ENCODE measurements around the gene PINLYP. TPM values are rescaled to one million over a fixed set of nuclear protein-coding genes. Genes with fewer than 3 reads are reported as not detected.

Gene PINLYP
- total RNA-seq, 1 experiment from 2014 or later: 11.9 TPM

DNA sequence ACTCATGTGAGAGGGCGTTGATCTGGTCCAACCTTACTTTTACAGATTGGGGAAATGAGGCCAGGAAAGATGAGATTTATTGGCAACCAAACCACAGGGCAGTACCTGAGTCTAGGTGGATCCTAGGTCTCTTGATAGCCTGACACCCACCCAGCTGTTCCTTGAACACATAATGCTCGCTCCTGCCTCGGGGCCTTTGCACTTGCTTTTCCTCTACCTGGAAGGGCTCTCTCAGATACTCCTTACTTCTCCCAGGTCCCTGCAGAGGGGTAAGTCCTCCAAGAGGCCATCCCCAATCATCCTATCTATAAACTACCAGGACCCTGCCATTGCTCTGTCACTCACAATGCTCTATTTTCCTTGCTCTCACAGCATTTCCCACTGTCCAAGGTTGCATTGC lies 35.2 kb upstream of the PINLYP start:
- Histone ChIP-seq H3K79me1 (ENCODE audit: insufficient read depth, low read depth, low read length, poor library complexity, severe bottlenecking) (no peaks in the 10 kb centered on the region), H2BK12ac (ENCODE audit: insufficient read length, low read depth, low read length) (no peak overlapping the region), H3K4ac (ENCODE audit: low read depth, low read length) (no peak overlapping the region), H2AK5ac (ENCODE audit: insufficient read length, low read length) (no peak overlapping the region), H4K8ac (replicated peaks; ENCODE audit: insufficient read length, low read depth, low read length) (no peak overlapping the region), H4K20me1 (ENCODE audit: control insufficient read depth, insufficient read depth, insufficient read length) (no peaks in the 10 kb centered on the region), H2AFZ (ENCODE audit: low read length) (no peak overlapping the region), H4K5ac (ENCODE audit: insufficient read length, low read depth, low read length) (no peak overlapping the region), H3K9me3 (ENCODE audit: control insufficient read depth, low read depth, low read length) (no peaks in the 10 kb centered on the region), H3K23ac (ENCODE audit: insufficient read length, low read depth, low read length) (no peak overlapping the region), H3K4me2 (ENCODE audit: insufficient read depth, insufficient read length, low read length) (no peak overlapping the region), H2BK15ac (ENCODE audit: low read depth, low read length) (no peak overlapping the region), H3K56ac (ENCODE audit: insufficient read length, low read depth, low read length) (no peak overlapping the region), H2BK20ac (ENCODE audit: low read depth, low read length, poor library complexity, severe bottlenecking) (no peak overlapping the region), H3T11ph (ENCODE audit: low read length) (no peak overlapping the region), H3K14ac (ENCODE audit: insufficient read depth, low read length) (no peak overlapping the region), H3K4me1 (ENCODE audit: insufficient read depth, low read length) (no peaks in the 10 kb centered on the region), H3K18ac (ENCODE audit: insufficient read length, low read depth, low read length) (no peak overlapping the region), H3K27me3 (ENCODE audit: insufficient read depth, low read length) (no peaks in the 10 kb centered on the region), H4K91ac (ENCODE audit: insufficient read length, low read depth, low read length) (no peak overlapping the region), H3K79me2 (ENCODE audit: insufficient read depth, low read length) (no peaks in the 10 kb centered on the region), H2BK5ac (ENCODE audit: insufficient read length, low read length) (no peak overlapping the region), H3K27ac (ENCODE audit: insufficient read length, low read depth, low read length) (no peak overlapping the region), H2BK120ac (ENCODE audit: low read depth, low read length, poor library complexity, severe bottlenecking) (no peak overlapping the region), H3K9ac (ENCODE audit: extremely low read depth, insufficient read length, low read length) (no peak overlapping the region), H3K23me2 (ENCODE audit: insufficient read length, low read depth, low read length, poor library complexity, severe bottlenecking) (no peaks in the 10 kb centered on the region)
- Mint-ChIP-seq H3K36me3 (ENCODE audit: insufficient read depth in 1 of 3, low read depth in 3 of 3) (peaks cover 43 to 88% (median 79%) of the 10 kb centered on the region in 3 experiments), H3K4me1 (peaks cover 6 to 7% of the 10 kb centered on the region in 2 experiments), H3K4me3 (no peak overlapping the region), H3K27ac (no peak overlapping the region), H3K9me3 (peaks cover 6 to 7% of the 10 kb centered on the region in 2 experiments; a peak in 4 of 5 replicates), H3K27me3 (ENCODE audit: low read depth) (no peaks in the 10 kb centered on the region; the same call in 1 of the 2 replicates)
- TF ChIP-seq, protein P1, sequence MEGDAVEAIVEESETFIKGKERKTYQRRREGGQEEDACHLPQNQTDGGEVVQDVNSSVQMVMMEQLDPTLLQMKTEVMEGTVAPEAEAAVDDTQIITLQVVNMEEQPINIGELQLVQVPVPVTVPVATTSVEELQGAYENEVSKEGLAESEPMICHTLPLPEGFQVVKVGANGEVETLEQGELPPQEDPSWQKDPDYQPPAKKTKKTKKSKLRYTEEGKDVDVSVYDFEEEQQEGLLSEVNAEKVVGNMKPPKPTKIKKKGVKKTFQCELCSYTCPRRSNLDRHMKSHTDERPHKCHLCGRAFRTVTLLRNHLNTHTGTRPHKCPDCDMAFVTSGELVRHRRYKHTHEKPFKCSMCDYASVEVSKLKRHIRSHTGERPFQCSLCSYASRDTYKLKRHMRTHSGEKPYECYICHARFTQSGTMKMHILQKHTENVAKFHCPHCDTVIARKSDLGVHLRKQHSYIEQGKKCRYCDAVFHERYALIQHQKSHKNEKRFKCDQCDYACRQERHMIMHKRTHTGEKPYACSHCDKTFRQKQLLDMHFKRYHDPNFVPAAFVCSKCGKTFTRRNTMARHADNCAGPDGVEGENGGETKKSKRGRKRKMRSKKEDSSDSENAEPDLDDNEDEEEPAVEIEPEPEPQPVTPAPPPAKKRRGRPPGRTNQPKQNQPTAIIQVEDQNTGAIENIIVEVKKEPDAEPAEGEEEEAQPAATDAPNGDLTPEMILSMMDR (conservative IDR thresholded peaks at IDR 0.05): no peak
- DNase-seq: no peak
- no CpG with 5 or more reads among the region's 3 CpGs for WGBS (ENCODE audit: extremely low coverage, insufficient read length, low lambda C conversion rate)

All from H9 (cell line).